Umbilical cord (tissue), 2 donors: ENCODE measurements around the gene STAT5B. TPM values are rescaled to one million over a fixed set of nuclear protein-coding genes. Genes with fewer than 3 reads are reported as not detected.
"Not testable (repeated sequence)": the region's sequence is repeated elsewhere in the genome, so short reads cannot be mapped to it uniquely, and the experiment has no call there.

Experiments
- DNase-seq: peaks from one replicate; pipeline ENCODE4 v3.0.0-alpha.2; 2015; ENCODE audit warnings: low spot score
- total RNA-seq: library from RNA; depleted of rRNA; stranded (reverse); fragments of >200 nt; gene quantifications from one replicate; pipeline ENCODE4 v1.2.3, GENCODE V29; 2014; ENCODE audit warnings: low replicate concordance; ENCODE audit not compliant: insufficient read depth

STAT5B gene
- 51.8 TPM for total RNA-seq

- peak; percentile 70 for DNase-seq
Observed at GRCh38 chr17:42276359-42276608, at the start of gene STAT5B. TSS of gene STAT5B (minus strand) at chr17:42276391. CDS start at chr17:42232127, 44,264 bp downstream.

GRCh38 chr17:42325026-42325425 lies 48.8 kb upstream of the STAT5B start:
- DNase-seq: no peak

- DNase-seq: no peak
Observed at GRCh38 chr17:42323268-42323773, 47.1 kb upstream of the STAT5B start.

- peak; percentile 93 for DNase-seq
Observed at GRCh38 chr17:42322382-42323267, 46.4 kb upstream of the STAT5B start.

- DNase-seq: no peak
Observed at GRCh38 chr17:42321555-42321954, 45.4 kb upstream of the STAT5B start.

GRCh38 chr17:42317967-42318366 lies 41.8 kb upstream of the STAT5B start:
- not testable (repeated sequence) for DNase-seq

- DNase-seq: no peak
Observed at GRCh38 chr17:42317266-42317845, 41.2 kb upstream of the STAT5B start.

GRCh38 chr17:42316755-42317154 lies 40.6 kb upstream of the STAT5B start:
- DNase-seq: no peak

GRCh38 chr17:42315402-42316156 lies 39.4 kb upstream of the STAT5B start:
- no peak for DNase-seq

- no peak for DNase-seq
Observed at GRCh38 chr17:42313773-42314566, 37.8 kb upstream of the STAT5B start.

- no peak for DNase-seq
Observed at GRCh38 chr17:42313389-42313772, 37.2 kb upstream of the STAT5B start.

- peak; percentile 92 for DNase-seq
Observed at GRCh38 chr17:42312285-42313130, 36.3 kb upstream of the STAT5B start.

- no peak for DNase-seq
Observed at GRCh38 chr17:42312035-42312284, 35.8 kb upstream of the STAT5B start.

- peak; percentile 98 for DNase-seq
Observed at GRCh38 chr17:42311240-42312034, 35.2 kb upstream of the STAT5B start.

GRCh38 chr17:42310787-42311215 lies 34.6 kb upstream of the STAT5B start:
- no peak for DNase-seq

GRCh38 chr17:42309986-42310786 lies 34.0 kb upstream of the STAT5B start:
- DNase-seq: no peak

- no peak for DNase-seq
Observed at GRCh38 chr17:42309142-42309541, 33.0 kb upstream of the STAT5B start.

- no peak for DNase-seq
Observed at GRCh38 chr17:42308446-42308845, 32.3 kb upstream of the STAT5B start.

- no peak for DNase-seq
Observed at GRCh38 chr17:42307362-42307927, 31.3 kb upstream of the STAT5B start.
